ENCODE data around the gene POLR3C.
"Not testable (repeated sequence)": the region's sequence is repeated elsewhere in the genome, so short reads cannot be mapped to it uniquely, and the experiment has no call there.

GRCh38 chr1:145830810-145831209 lies 6.8 kb downstream of the POLR3C start:
- not testable (repeated sequence) for TF ChIP-seq CTCF (conservative IDR thresholded peaks at IDR 0.05 in 1 of 2, IDR thresholded peaks at IDR 0.05 in 1 of 2; ENCODE audit: extremely low read depth in 1 of 2, insufficient read depth in 1 of 2, low read depth in 1 of 2, low read length in 2 of 2); EZH2 (IDR thresholded peaks at IDR 0.05; ENCODE audit: borderline replicate concordance, low read length)

Measured in mammary epithelial cell (primary cell).